Common myeloid progenitor, CD34-positive (primary cell): ENCODE data around the gene PLEKHM3.

Source experiments
- CTCF ChIA-PET: fragments of 350-600 bp; sonication (Branson Sonifier 250); formaldehyde crosslinking; loops from one replicate; lab custom pipeline; 2021; ENCODE audit warnings: antibody characterized with exemption; lab: Charles Lee
- POLR2A ChIA-PET: fragments of 350-600 bp; sonication (Branson Sonifier 250); formaldehyde crosslinking; loops from one replicate; lab custom pipeline; 2021; ENCODE audit warnings: antibody characterized with exemption; lab: Charles Lee
- DNase-seq, 3 donors: peaks; one replicate each; pipeline versions ENCODE4 v3.0.0 to v3.0.0-alpha.2; 2013
- H3K27ac ChIP-seq, 2 experiments: 1 replicate in 1 of 2; 2 replicates in 1 of 2; pipeline ENCODE4 v1.7.0; 2013; ENCODE audit warnings: inconsistent platforms in 2 of 2, low read length in 2 of 2, mild to moderate bottlenecking in 2 of 2, low read depth in 1 of 2, moderate library complexity in 1 of 2; ENCODE audit not compliant: severe bottlenecking in 2 of 2, insufficient read depth in 1 of 2, poor library complexity in 1 of 2
- H3K27me3 ChIP-seq, 5 experiments: replicated peaks in 2 of 5; 1 replicate in 3 of 5; 2 replicates in 2 of 5; pipeline versions ENCODE4 v1.6.1 to v1.7.0; 2013; ENCODE audit warnings: low read length in 4 of 5, mild to moderate bottlenecking in 2 of 5, moderate library complexity in 2 of 5, inconsistent platforms in 1 of 5; ENCODE audit not compliant: insufficient read depth in 5 of 5, control insufficient read depth in 4 of 5
- H3K36me3 ChIP-seq, 4 experiments: 1 replicate in 2 of 4; 2 replicates in 2 of 4; pipeline versions ENCODE4 v1.6.1 to v1.7.0; 2013; ENCODE audit warnings: low read length in 3 of 4, control low read depth in 1 of 4, mild to moderate bottlenecking in 1 of 4; ENCODE audit not compliant: control insufficient read depth in 4 of 4, insufficient read depth in 4 of 4
- H3K4me1 ChIP-seq, 4 experiments: 1 replicate in 3 of 4; 2 replicates in 1 of 4; pipeline versions ENCODE4 v1.6.1 to v1.7.1; 2013; ENCODE audit warnings: low read length in 3 of 4, mild to moderate bottlenecking in 3 of 4, control low read depth in 1 of 4, inconsistent platforms in 1 of 4, moderate library complexity in 1 of 4; ENCODE audit not compliant: control insufficient read depth in 4 of 4, insufficient read depth in 4 of 4; ENCODE audit errors: control extremely low read depth in 1 of 4
- H3K4me3 ChIP-seq, 7 experiments: 1 replicate in 4 of 7; 2 replicates in 3 of 7; pipeline versions ENCODE4 v1.5.1 to v1.7.0; 2013; ENCODE audit warnings: mild to moderate bottlenecking in 7 of 7, low read length in 6 of 7, moderate library complexity in 6 of 7, inconsistent platforms in 2 of 7, low read depth in 2 of 7, control low read depth in 1 of 7; ENCODE audit not compliant: insufficient read depth in 4 of 7, control insufficient read depth in 1 of 7; ENCODE audit errors: extremely low read depth in 1 of 7
- H3K9me3 ChIP-seq, 5 experiments: 1 replicate in 4 of 5; 2 replicates in 1 of 5; pipeline versions ENCODE4 v1.6.1 to v1.7.1; 2013; ENCODE audit warnings: low read length in 4 of 5, mild to moderate bottlenecking in 2 of 5, inconsistent platforms in 1 of 5, low read depth in 1 of 5, moderate library complexity in 1 of 5; ENCODE audit not compliant: control insufficient read depth in 4 of 5, insufficient read depth in 2 of 5; ENCODE audit errors: control extremely low read depth in 1 of 5
- WGBS: methylation state at CpG from one replicate; pipeline ENCODE4 v1.1.5; 2013; ENCODE audit not compliant: insufficient coverage; 5-methylcytosine and 5-hydroxymethylcytosine counted together

PLEKHM3 gene

GRCh38 chr2:207790898-207791297 lies 234.4 kb downstream of the PLEKHM3 start:
- ChIA-PET POLR2A (no interaction called here), CTCF (interaction anchor here (1.3 kb wide), 1 partner anchor 24 kb away, joined by 6 read pairs; no protein-coding TSS in a partner anchor)
- Histone ChIP-seq H3K4me1 (peaks cover 2 to 17% (median 6%) of the 10 kb centered on the region in 4 experiments), H3K4me3 (no peak overlapping the region), H3K36me3 (no peaks in the 10 kb centered on the region), H3K27me3 (no peaks in the 10 kb centered on the region), H3K9me3 (no peaks in the 10 kb centered on the region), H3K27ac (no peak overlapping the region)
- 100% methylated on average over 1 of the region's 1 CpG for WGBS
- DNase-seq, result no peak

DNA sequence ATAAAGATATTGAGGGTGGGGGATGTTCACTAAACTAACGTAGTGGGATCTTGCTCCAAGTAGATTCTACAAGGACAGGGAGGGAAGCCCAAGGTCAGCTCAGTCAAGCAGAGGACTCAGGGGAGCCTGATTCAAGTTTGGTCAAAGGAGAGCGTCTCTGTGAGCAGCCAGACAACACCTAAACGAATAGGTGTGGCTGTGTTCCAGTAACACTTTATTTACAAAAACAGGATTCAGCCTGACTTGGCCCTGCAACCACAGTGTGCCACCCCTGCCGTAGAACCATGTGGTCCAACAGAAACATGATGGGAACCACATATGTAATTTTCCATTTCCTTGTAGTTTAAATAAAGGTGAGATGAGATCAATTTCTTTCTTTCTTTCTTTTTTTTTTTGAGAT lies 237.5 kb downstream of the PLEKHM3 start:
- ChIA-PET CTCF (no interaction called here), POLR2A (no interaction called here)
- Histone ChIP-seq H3K4me3 (no peak overlapping the region), H3K4me1 (peaks cover 2 to 17% (median 6%) of the 10 kb centered on the region in 4 experiments), H3K27ac (no peak overlapping the region), H3K9me3 (no peaks in the 10 kb centered on the region), H3K36me3 (no peaks in the 10 kb centered on the region), H3K27me3 (no peaks in the 10 kb centered on the region)
- DNase-seq, result no peak
- WGBS, result 95% methylated on average over 3 of the region's 4 CpGs

GRCh38 chr2:207787017-207787416 lies 238.3 kb downstream of the PLEKHM3 start:
- Histone ChIP-seq H3K4me1 (peaks cover 0 to 10% (median 3%) of the 10 kb centered on the region in 4 experiments), H3K4me3 (no peak overlapping the region), H3K36me3 (no peaks in the 10 kb centered on the region), H3K27me3 (no peaks in the 10 kb centered on the region), H3K9me3 (no peaks in the 10 kb centered on the region), H3K27ac (no peak overlapping the region)
- WGBS, result no CpG with 5 or more reads among the region's 3 CpGs
- POLR2A ChIA-PET, result no interaction called here
- CTCF ChIA-PET, result no interaction called here
- DNase-seq, result no peak

DNA sequence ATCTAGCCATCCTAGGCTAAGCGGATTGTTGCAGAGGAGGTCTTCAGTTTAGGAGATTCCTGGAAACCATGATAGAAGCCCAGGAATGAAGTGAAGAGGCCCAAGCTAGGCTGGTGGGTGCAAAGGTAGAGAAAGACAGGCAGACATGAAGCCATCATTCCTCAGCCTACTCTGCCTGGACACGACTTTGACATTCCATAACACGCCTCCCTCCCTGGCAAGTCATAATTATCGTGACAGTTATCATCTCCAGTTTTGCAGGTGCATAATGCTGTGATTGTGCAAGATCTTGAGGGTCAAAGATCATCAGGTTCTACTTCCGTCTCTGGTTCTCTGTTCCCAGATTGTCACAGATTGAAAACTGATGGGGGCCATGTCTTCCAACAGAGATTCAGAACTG lies 240.4 kb downstream of the PLEKHM3 start:
- Histone ChIP-seq H3K9me3 (no peaks in the 10 kb centered on the region), H3K27ac (no peak overlapping the region), H3K27me3 (no peaks in the 10 kb centered on the region), H3K4me3 (no peak overlapping the region), H3K36me3 (no peaks in the 10 kb centered on the region), H3K4me1 (peaks cover 0 to 8% (median 0%) of the 10 kb centered on the region in 4 experiments)
- WGBS, result 90% methylated on average over 5 of the region's 5 CpGs
- POLR2A ChIA-PET, result interaction anchor here (0.6 kb wide), 2 partner anchors 16 to 35 kb away, joined by 3 to 4 read pairs; no protein-coding TSS in a partner anchor
- DNase-seq, result no peak
- CTCF ChIA-PET, result no interaction called here

DNA sequence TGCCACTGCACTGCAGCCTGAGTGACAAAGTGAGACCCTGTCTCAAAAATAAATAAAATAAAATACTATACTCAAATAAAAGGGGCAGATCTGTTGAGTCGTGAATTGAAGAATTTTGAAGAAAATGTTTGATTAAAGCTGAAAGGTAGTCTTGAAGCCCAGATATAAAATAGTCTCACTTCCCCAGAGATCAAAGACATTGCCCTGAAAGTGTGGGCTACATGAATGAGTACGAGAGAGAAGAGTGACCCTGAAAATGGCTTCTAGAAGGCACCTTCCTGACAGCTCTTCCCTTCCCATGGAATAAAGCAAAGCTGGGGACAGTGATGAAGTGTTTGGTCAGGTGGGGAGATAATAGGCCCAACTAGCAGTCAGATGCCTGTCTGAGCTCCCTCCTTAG lies 241.8 kb downstream of the PLEKHM3 start:
- DNase-seq, result no peak
- Histone ChIP-seq H3K27ac (no peak overlapping the region), H3K4me1 (peaks cover 0 to 8% (median 0%) of the 10 kb centered on the region in 4 experiments), H3K27me3 (no peaks in the 10 kb centered on the region), H3K9me3 (no peaks in the 10 kb centered on the region), H3K36me3 (no peaks in the 10 kb centered on the region), H3K4me3 (no peak overlapping the region)
- 100% methylated on average over 1 of the region's 2 CpGs for WGBS
- POLR2A ChIA-PET, result no interaction called here
- CTCF ChIA-PET, result interaction anchor here (0.9 to 1.1 kb wide), 3 partner anchors 12 to 13 kb away, joined by 3 to 5 read pairs (median 4); no protein-coding TSS in a partner anchor

- Histone ChIP-seq H3K4me3 (no peak overlapping the region), H3K27ac (no peak overlapping the region), H3K36me3 (no peaks in the 10 kb centered on the region), H3K4me1 (peaks cover 0 to 4% (median 0%) of the 10 kb centered on the region in 4 experiments), H3K9me3 (no peaks in the 10 kb centered on the region), H3K27me3 (no peaks in the 10 kb centered on the region)
- WGBS, result 100% methylated on average over 8 of the region's 10 CpGs
- ChIA-PET CTCF (interaction anchor here (1.0 to 1.3 kb wide), 2 partner anchors 10 to 46 kb away, joined by 3 to 5 read pairs; no protein-coding TSS in a partner anchor), POLR2A (interaction anchor here (0.6 kb wide), 1 partner anchor 19 kb away, joined by 3 read pairs; no protein-coding TSS in a partner anchor)
- DNase-seq, result no peak
Measured at GRCh38 chr2:207782238-207783030, 242.9 kb downstream of the PLEKHM3 start.

DNA sequence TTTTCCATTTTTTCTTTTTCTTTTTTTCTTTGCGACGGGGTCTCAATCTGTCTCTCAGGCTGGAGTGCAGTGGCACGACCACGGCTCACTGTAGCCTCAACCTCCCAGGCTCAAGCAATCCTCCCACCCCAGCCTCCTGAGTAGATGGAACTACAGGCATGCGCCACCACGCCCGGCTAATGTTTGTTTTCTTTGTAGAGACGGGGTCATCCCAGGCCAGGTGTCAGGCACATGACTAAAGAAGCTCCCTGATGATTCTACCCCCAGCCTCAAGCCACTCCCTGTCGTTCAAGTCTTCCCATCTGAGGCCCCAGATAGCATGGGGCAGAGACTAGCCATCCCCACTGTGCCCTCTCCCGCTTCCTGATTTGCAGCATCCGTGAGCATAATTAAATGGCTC lies 245.8 kb downstream of the PLEKHM3 start:
- Histone ChIP-seq H3K27ac (no peak overlapping the region), H3K4me1 (no peaks in the 10 kb centered on the region), H3K27me3 (no peaks in the 10 kb centered on the region), H3K36me3 (no peaks in the 10 kb centered on the region), H3K4me3 (no peak overlapping the region), H3K9me3 (no peaks in the 10 kb centered on the region)
- WGBS, result 80% methylated on average over 9 of the region's 11 CpGs
- POLR2A ChIA-PET, result interaction anchor here (0.8 kb wide), 1 partner anchor 13 kb away, joined by 3 read pairs; no protein-coding TSS in a partner anchor
- DNase-seq, result no peak
- CTCF ChIA-PET, result no interaction called here
